NCI-H748 (cell line): ENCODE data around the gene COQ8A.

Experiments
- DNase-seq: peaks from one replicate; lab custom pipeline; 2025; ENCODE audit not compliant: unreplicated experiment; lab: John Stamatoyannopoulos, UW

The COQ8A gene

DNA sequence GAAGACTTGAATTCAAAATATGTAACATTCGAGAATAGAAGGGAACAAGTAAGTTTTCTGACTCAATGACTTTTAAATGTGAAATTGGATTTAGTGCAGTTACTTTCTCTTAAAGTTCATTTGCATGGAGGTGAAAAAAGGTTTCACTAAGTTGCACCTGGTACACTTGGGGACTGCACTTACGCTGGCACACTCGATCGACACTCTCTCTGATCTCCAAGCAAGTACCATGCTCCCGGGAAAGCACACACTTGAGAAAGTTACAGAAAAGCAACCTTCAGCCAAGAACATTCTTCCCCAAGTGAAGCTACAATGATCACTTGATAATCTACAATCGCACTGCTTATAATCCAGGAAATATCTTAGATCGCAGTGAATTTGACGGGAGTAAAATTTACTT is 63.1 kb downstream of the COQ8A start:
- DNase-seq, result no peak

DNA sequence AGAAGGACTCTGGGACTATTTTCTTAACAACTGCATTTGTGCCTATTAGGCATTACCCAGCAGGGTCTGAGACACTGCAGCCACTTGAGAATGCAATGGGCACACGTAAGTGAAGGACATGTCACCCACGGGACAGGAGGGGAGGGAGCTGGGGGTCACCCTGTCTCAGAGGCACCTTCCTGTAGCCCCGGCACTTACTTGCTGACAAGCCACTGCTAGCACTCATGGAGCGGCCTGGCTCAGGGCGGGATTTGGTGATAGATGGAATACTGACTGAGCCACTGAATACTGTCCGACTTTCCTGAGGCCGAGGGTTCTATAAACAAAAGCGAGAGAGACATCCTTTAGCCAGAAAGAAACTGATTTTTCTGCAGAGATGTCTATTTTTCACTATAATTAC is 64.7 kb downstream of the COQ8A start:
- no peak for DNase-seq

DNA sequence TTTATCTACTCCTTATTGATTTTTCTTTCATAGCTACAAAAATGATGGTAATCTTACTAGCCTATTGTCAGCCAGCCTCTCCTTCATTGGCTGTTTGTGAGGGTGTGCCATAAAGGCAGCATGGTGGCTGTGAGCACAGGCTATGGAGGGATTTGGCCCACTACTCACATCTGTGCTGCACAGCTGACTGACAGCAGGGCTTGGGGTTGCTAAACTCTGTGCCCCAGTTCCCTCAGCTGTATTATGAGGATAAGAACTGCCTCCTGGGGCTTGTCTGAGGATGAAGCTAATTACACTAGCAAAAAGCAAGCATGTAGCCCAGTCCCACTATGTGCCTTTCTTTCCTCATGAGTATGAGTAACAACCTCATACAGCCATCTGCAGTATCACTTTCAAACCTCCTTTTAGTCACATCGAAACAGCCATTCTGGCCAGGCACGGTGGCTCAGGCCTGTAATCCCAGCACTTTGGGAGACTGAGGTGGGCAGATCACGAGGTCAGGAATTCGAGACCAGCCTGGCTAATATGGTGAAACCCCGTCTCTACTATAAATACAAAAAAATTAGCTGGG is 66.2 kb downstream of the COQ8A start:
- no peak for DNase-seq

DNA sequence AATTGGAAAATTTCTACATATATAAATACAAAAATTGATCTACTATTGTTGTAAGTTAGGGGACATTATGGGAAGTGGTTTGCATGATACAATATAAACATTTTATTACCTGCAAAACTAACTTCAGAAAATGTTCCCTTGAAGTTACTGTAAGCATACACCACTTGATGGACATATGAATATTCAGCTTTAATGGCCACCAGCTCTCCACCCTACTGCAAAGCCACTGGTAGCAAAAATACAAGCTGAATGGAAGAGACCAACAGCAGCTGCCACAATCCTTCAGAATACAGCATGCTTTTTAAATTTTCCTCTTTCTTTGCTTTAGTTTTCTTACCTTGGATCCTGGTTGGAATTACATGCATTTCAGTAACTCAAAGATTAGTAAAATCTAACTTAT is 69.8 kb downstream of the COQ8A start:
- DNase-seq, result no peak

DNA sequence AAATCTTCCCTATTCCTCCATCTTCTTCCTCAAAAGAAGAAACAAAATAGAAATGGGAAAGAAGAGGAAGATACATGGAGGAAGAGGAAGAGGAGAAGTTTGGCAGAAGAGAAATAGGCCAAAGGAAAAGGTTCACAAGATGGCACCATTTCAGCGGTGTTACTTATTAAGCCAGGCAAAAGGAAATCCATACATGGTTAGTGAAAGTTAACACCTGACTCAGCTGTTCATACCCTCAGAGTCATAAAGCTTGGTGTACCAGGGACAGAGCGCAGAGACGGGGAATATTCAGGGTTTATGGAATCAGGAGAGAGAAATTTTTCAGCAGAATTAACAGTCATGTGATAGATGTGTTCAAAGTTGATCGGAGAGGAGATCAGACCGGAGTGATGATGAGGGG is 70.6 kb downstream of the COQ8A start:
- no peak for DNase-seq

DNA sequence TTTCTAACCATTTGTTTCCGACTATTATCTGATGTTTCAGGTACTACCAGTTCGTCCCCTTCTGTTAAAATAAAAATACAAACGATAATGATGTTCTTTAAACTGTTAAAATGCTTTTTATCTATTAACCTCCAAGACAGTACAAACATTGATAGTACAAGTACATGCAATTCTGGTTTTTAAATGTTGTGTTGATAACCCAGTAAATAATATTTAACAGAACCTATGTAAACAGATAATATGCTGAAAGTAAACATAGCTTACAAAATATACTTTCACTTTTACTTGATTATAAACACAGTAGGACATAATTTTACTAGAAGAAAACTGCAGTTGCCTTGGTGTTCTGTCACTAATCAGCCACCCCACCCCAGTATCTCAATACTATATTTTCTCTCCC is 76.9 kb downstream of the COQ8A start:
- no peak for DNase-seq

DNA sequence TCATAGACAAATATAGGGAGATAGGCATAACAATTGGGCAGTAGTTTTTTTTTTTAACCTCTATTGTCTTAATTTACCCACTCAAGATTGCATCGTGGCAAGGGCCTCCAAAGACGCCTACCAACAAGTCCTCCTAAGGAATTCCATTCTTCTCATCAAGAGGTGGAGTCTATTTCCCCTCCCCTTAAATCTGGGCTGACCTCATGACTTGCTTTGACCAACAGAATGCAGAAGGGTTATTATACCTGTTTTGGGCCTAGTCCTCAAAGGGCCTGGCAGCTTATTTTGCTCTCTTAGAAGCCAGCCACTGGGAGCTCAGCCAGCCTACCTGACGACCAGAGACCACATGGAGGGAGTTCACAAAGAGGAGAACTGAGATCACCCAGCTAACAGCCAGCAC is 92.3 kb downstream of the COQ8A start:
- DNase-seq, result no peak

DNA sequence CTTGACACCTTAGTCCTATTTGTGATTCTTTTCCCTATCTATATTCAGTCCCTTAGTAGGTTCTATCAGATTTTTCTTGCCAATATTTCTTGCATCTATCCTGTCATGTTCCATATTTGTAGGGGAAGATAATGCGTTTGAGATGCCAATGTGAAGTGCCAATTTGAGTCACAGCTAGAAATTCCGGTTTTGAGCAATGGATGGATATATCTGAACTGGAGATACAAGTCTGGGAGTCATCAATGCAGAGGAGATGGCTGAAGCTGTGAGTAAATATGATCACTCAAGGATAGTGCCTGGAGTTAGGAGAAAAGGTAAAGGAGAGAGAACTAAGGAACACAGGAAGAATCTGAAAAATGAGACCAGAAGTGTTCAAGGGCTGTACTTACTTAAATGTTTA is 93.8 kb downstream of the COQ8A start:
- no peak for DNase-seq

DNA sequence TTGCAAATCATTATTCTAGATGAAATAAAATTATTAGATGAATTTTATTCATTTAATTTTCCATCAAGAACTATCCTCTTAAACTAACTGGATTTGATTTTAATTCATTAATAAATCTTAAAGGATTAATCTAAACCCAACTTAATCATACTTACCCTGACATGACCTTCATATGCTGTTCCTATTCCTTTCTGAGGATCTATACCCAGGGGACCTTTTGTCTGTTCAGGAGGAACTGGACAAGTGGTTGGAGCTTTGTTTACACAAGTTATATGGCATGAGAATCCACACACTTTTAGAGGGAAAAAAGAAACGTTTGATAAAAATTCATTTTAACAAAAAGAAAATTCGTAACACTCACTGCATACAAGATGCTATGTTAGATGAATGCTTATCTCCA is 95.2 kb downstream of the COQ8A start:
- no peak for DNase-seq

DNA sequence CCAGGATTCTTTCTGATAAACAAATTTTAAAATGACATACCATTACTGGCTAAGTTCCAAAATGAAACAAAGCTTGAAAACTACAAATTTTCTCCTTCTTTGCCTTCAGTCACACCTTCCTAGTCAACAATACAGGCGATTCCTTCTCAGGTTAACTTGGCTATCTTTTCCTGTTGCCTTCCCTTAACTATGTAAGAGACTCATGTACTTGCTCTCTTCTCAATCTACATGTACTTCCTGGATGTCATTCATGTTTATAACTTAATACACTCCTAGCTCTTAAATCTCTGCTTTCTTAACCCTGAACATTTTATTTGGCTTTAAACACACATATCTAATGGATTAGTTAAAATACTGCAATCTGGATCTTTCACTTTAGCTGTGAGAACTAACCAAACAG is 97.0 kb downstream of the COQ8A start:
- DNase-seq, result no peak
